ENCODE measurements around the gene SLC17A5.
A peak's percentile ranks its signal among the peaks of the same experiment; 100 is the strongest.
"Not testable (repeated sequence)": the region's sequence is repeated elsewhere in the genome, so short reads cannot be mapped to it uniquely, and the experiment has no call there.

SLC17A5 gene

DNA sequence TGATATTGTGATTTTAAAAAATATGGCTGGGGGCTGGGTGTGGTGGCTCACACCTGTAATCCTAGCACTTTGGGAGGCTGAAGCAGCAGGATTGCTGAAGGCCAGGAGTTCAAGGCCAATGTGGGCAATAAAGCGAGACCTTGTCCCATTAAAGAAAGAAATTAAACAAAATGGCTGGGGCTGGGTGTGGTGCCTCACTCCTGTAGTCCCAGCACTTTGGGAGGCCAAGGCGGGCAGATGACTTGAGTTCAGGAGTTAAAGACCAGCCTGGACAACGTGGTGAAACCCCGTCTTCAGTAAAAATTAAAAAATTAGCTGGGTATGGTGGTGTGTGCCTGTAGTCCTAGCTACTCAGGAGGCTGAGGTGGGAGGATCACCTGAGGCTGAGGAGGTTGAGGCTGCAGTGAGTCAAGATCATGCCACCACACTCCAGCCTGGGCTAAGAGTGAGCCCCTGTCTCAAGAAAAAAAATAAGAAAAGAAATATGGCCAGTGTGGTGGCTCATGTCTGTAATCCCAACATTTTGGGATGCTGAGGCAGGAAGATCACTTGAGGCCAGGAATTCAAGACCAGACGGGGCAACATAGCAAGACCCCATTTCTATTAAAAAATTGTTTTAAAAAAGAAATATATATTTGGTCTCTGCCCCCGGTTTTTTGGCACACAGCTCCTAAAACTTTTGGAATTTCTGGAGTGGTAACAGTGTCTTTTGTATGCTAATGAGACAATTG, 39.8 kb downstream of the SLC17A5 start:
- DNase-seq, result no peak

DNA sequence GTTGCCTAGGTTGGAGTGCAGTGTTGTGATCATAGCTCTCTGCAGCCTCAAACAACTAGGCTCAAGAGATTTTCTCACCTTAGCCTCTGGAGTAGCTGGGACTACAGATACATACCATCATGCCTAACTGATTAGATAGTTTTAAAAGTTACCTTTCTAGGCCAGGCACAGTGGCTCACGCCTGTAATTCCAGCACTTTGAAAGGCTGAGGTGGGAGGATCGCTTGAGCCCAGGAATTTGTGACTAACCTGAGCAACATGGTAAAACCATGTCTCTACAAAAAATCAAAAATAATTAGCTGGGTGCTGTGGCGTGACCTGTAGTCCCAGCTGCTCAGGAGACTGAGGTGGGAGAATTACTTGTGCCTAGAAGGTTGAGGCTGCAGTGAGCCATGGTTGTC, 41.2 kb downstream of the SLC17A5 start:
- DNase-seq, result no peak

DNA sequence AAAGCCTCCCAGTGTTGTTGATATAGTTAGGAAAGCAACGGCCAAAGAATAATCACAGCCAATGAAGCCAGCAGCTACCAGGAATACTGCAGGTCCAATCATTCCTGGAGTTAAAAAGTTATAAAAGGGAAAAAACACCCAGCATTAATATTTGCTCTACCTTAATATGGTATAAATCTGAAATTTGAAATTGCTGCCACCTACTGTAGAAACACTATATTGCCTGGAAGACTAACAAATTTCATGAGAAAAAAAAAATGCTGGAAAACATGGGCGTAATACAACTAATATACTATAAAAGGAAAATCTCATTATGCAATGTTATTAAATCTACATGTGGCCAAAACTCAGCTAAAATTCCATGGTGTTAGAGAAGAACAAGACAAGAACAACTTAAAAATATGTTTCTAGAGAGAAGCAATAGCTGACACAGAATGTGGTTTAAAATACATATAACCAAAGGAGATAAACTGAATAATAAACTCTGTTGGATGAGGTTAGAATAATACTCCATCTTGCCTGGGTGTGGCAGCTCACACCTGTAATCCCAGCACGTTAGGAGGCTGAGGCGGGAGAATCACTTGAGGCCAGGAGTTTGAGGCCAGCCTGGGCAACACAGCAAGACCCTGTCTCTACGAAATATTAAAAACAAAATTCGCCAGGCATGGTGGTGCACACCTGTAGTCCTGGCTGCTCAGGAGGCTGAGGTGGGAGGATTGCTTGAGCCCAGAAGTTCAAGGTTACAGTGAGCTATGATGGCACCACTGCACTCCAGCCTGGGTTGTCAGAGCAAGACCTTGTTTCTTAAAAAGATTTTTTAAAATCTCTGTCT, 43.1 kb downstream of the SLC17A5 start:
- DNase-seq, result no peak

DNA sequence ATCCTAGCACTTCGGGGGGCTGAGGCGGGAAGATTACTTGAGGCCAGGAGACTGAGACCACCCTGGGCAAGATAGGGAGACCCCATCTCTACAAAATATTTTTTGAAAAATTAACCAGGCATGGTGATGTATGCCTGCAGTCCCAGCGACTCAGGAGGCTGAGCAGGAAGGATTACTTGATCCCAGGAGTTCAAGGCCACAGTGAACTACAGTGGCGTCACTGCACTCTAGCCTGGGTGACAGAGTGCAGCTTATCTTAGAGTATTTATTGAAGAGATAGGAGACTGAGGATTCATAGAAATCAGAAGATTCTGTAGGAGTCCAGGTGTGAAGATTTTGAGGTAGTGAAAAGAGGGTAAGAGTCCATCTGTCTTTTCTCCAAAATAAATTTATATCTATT, 45.0 kb downstream of the SLC17A5 start:
- DNase-seq, result no peak

DNA sequence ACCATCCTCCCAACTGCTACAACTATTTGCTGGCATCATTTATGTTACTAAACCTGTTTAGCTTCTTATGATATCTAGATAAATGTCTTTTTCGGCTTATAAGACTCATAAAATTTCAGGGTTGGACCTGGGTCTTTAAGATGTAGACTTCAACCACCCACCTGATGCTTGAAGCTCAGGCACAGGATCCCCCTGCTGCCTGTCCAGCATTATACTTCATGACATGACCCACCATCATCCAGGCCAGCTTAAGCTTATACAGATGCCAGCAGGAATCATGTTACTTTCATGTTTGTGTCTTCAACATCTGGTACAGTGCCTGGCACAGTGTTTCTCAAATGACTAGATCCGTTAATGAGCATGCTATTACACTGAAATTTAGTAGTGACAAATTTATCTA, 47.4 kb downstream of the SLC17A5 start:
- DNase-seq, result no peak

DNA sequence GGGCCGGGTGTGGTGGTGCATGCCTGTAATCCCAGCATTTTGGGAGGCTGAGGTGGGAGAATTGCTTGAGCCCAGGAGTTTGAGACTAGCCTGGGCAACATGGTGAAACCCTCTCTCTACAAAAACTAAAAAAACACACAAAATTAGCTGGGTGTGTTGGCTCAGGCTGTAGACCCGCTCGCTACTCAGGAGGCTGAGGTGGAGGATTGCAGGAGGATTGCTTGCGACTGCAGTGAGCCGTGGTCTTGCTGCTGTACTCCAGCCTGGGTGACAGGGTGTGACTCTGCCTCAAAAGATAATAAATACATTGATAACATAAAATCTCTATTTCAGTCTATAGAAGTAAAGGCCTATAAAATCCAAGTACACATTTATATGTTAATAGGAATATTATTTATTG, 49.3 kb downstream of the SLC17A5 start:
- no peak for DNase-seq

DNA sequence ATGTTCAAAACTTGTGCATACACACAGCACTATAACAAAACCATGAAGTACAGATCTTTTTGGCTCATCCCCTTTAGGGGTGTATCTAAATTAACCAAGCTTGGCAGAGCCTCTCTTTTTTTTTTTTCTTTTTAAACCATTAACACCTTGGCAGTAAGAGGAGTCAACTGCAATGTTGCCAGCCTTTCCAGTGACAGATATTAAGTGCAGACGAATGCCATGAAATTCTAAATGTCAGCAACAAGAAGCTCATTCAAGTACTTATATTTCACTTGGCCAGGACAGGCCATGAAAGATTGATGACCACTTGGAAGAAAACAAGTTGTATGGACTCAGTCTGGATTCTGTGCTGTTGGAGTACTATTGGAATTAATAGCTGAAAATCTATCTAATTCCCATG, 49.8 kb downstream of the SLC17A5 start:
- DNase-seq, result no peak

DNA sequence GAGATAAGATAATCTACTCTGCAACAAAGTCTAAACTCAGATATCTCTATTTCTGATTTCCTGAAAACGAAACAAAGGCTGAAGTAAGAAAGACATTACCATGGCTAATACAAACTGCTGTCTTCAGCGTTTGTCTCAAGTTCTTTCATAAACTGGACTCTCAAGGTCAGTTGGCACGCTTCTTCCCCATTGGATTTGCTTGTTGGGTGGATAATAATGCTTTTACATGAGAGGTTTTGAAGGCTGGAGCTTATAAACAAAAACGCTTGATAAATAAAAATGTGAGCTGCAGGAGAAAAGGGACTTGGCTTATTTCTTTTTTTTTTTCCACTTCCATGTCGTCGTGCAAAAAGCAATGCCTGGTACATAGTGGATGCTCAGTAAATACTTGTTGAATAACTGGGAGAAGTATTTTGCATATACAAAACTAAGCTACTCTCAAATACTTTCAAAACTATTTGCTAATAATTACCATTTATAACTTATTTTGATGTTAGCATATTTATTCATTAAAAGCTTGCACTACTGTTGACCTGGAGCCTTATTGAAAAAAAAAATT, 67.3 kb downstream of the SLC17A5 start:
- no peak for DNase-seq

DNA sequence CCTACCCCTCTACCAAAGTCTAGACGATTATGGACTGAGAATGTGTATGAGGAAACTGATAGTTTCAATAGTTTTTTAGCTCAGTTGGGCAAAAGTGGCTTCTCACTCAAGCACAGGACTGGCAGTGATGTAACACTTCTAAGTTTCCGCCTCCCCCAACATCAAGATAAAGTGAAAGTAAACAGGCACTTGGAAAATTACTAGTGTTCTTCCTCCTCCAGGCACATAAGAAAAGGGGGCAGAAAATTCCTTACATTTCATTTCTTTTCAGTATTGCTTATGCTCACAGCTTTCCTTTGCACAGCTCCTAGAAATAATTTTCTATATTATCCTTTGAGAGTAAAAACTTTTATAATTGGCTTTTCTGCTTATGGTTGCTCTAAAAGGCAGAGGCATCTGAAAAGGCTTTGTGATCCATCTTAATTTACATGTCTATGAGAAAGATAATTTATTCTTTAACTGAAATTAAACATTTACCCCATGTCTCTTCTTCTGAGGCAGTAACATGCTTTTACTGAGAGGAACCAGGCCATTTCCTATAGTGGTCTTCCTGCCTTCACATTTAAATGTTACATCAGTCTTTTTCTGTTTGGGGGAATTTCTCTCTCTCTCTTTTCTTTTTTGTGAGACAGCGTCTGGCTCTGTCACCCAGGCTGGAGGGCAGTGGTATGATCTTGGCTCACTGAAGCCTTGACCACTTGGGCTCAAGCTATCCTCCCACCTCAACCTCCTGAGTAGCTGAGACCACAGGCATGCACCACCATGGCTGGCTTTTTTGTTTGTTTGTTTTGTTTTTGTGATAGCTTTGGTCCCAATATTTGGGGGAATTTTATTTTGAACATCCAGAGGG, 68.0 kb downstream of the SLC17A5 start:
- DNase-seq, result no peak

DNA sequence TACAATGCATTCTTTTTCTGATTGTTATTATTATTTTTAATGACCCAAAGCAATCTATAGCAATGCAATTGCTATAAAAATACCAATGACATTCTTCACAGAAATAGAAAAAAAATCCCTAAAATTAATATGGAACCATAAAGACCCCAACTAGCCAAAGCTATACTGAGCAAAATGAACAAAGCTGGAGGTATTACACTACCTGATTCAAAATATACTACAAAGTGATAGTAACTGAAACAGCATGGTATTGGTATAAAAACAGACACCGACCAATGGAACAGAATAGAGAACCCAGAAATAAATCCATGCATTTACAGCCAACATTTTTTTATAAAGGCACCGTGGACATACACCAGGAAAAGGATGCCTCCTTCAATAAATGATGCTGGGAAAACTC, 72.5 kb downstream of the SLC17A5 start:
- DNase-seq, result no peak

DNA sequence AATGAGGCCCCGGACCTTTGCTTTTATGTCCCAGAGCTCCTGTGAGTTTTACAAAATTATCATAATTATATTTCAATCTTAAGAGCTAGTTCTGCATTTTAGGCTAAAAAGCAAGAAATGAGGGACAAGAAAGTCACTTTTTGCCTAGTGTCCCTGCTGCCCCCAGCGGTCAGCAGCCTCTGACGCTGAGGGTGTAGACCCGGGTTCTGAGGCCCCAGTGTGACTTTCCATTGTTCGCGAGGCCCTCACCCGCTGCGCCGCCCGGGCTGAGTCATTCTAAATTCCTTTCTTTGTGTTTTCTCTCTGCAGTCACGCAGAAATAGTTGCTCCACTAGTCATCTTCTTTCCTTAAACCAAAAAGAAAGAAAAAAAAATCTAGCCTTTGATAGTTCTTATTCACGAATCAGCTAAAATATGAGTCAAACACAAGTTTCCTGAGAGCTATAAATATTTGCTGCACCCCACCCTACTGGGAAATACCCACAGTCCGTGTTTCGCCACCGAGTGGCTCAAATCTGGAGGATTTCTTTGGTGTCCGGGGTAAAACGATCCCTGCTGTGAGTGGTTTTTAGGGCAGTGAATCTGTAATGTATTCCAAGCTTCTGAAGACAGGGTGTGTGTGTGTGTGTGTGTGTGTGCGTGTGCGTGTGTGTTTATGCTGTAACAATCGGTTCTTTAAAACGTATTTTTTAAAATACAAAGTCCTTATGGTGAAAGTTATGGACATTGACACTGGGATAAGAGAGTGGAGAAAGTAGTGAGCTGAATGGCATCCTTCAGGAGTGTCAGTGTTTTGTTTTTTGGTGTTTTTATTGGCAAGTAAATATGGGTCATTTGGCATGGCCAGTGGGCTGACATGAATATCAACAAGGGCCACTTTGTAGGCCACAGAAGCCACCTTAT, 73.3 kb downstream of the SLC17A5 start:
- peak; percentile 74 for DNase-seq

DNA sequence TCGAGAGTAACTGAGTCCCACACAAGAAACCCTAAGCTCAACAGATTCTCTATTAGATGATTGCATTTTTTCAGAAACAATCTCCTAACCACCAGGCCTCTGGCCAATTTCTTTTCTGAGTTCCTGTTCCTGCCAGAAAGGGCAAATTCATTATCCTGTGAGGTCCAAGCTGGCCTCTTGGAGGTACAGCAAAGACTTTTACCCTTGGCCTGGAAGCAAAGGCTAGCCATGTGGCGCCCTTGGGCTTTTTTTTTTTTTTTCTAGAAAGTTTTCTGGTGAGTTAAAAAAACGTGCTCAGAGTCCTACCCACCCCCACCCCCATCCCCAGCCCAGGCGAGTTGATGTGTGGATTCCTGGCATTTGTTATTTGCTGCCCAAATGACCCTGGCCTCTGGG, 73.9 kb downstream of the SLC17A5 start:
- DNase-seq, result peak; percentile 12

DNA sequence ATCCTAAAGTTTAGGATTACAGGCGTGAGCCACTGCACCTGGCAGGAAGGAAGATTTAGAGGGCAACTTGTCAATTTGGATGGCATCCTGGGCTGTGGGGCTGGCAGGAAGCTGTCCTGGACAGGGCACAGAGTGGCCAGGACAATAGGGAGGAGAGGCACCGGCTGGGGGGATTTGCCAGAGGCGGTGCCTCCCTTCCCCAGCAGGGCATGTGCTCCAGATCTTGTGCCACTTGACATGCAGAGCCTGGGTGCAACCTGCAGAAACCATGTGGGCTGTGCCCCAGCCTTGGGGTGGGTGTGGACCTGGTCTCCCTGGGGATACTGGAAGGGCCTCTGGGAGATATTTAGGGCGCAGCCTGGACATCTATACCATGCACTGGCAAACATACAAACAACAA, 74.4 kb downstream of the SLC17A5 start:
- no peak for DNase-seq

DNA sequence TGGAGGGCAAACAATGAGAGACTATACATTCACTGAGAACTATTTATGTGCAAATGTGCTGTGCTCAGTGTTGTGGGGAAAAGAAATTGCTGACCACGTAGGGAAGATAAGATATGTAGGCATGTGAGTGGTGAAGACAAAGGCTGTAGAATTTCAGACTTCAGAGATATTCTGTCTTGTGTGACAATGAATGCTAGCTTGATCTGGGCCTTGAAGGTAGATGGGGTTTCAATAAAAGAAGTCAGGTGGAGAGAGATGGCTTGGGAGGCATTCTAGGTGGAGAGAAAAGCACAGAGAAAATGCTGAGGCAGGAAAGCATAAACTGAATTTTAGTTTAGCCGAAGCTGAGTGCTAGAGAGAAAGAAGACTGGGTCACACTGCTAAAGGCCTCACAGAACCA, 76.1 kb downstream of the SLC17A5 start:
- DNase-seq, result no peak

DNA sequence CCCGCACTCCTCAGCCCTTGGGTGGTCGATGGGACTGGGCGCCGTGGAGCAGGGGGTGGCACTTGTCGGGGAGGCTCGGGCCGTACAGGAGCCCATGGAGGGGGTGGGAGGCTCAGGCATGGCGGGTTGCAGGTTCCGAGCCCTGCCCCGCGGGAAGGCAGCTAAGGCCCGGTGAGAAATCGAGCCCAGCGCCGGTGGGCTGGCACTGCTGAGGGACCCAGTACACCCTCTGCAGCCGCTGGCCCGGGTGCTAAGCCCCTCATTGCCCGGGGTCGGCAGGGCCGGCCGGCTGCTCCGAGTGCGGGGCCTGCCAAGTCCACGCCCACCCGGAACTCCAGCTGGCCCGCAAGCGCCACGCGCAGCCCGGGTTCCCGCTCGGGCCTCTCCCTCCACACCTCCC, 81.3 kb downstream of the SLC17A5 start:
- DNase-seq, result not testable (repeated sequence)

DNA sequence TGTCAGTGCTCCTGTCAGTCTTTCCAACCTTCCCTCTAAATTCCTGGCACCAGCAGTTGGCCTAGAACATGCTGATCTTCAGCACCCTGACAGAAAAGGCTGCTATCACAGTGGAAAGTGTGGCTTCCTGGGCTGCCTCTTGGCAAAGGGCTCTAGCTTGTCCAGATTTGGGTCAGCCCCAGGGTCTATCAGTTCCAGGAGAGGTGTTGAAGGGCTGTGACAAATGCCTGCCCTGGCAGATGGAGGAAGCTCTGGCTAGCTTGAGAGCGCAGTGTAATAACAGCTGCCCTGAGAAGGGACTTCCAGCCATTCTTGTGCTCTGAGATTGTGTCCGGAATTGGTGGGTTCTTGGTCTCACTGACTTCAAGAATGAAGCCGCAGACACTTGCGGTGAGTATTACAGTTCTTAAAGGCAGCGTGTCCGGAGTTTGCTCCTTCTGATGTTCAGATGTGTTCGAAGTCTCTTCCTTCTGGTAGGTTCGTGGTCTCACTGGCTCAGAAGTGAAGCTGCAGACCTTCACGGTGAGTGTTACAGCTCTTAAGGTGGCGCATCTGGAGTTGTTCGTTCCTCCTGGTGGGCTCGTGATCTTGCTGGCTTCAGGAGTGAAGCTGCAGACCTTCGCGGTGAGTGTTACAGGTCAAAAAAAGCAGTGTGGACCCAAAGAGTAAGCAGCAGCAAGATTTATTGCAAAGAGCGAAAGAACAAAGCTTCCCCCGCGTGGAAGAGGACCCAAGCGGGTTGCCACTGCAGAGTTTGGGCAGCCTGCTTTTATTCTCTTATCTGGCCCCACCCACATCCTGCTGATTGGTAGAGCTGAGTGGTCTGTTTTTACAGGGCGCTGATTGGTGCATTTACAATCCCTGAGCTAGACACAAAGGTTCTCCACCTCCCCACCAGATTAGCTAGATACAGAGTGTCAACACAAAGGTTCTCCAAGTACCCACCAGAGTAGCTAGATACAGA, 82.3 kb downstream of the SLC17A5 start:
- DNase-seq, result not testable (repeated sequence)

DNA sequence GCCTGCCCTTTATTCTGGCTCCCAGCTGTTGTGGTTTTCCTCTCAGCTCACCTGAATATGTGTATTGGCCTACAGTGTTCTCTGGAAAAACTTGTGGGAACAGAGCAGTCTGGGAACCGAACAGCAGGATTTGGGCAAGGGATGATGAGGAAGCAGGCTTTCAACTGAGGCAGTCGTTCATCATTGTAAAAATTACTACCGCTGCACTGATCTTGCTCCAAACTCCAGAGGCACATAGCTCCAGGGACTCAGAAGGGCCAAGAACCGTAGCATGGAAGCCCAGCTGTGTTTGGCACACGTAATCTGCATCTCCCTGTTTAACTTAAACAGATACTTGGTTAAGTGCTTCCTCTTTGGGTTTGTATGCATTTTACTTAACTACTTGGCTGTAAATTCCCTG, 84.7 kb downstream of the SLC17A5 start:
- no peak for DNase-seq

DNA sequence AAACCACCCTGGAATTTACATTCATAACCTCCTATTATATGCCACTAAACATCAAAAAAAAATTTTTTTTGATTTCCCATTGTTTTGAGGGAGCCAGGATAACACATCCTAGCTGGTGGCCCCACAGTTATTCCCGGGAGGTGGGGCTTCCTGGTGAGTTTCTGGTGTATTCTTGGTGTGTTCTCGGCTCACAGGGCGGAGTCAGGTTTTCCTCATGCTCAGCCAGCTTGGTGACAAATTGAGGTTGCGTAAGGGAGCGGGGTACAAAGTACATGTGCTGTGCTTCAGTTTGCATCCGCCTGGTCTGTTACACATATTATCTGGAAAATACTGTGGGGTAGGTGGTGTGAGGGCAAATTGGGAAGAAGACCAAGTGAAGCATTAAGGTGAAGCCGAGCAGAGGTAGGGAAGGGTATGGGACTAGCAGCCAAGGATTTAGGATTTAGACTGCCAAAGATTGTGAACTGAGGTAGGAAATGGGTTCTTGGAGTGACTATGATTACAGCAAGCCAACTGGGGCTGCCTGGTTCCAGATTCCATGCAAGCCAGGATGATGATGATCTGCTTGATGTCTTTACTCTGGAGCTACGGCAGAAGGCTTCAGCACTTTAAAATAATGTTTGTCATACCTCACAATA, 86.7 kb downstream of the SLC17A5 start:
- DNase-seq, result no peak

DNA sequence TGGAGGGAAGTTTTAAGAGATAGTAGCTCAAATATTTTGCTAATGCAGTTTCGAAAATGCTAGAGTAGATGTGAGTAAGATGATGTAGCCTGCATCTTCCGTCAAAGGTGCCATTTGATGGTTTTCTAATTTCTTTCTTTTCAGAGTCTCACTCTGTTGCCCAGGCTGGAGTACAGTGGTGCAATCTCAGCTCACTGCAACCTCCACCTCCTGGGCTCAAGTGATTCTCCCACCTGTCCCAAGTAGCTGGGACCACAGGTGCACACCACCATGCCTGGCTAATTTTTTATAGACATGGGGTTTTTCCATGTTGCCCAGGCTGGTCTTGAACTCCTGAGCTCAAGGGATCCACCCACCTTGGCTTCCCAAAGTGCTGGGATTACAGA, 87.3 kb downstream of the SLC17A5 start:
- not testable (repeated sequence) for DNase-seq

DNA sequence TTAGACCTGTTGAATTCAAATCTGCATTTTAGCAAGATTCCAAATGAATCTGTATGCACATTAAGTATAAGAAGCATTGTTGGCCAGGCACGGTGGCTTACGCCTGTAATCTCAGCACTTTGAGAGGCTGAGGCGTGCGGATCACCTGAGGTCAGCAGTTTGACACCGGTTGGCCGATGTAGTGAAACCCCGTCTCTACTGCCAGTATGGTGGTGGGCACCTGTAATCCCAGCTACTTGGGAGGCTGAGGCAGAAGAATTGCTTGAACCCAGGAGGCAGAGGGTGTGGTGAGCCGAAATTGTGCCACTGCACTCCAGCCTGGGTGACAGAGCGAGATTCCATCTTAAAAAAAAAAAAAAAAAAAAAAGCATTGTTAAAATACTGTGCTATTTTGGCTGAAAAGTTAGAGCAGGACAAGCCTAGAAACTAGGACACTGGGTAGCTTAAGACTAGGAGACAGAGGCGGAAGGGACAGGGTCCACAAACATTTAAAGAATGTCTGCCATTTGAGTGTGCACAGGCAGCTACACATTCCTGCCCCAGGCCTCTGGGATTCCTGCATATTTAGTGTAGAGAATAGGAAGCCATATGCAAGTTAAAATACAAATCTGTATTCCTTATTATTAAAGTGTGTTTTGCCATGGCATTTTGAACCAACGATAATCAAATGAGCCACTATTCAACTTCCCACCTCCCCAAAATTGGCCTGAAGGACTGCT, 87.9 kb downstream of the SLC17A5 start:
- DNase-seq, result no peak
